22Rv1 (cell line): ENCODE results near the gene ADA.

Experiments used
- H3K27ac ChIP-seq: fragments of 450-650 bp; 2 replicates; pipeline ENCODE4 v1.5.1; 2017
- ZFX ChIP-seq: fragments of 450-650 bp; IDR thresholded peaks from 2 replicates; pipeline ENCODE4 v1.6.1; 2017; ENCODE audit warnings: antibody characterized with exemption, borderline replicate concordance
- TF ChIP-seq, protein P1 (sequence below): fragments of 450-650 bp; IDR thresholded peaks from 2 replicates; pipeline ENCODE4 v1.5.1; 2017; ENCODE audit warnings: mild to moderate bottlenecking

Gene ADA

DNA sequence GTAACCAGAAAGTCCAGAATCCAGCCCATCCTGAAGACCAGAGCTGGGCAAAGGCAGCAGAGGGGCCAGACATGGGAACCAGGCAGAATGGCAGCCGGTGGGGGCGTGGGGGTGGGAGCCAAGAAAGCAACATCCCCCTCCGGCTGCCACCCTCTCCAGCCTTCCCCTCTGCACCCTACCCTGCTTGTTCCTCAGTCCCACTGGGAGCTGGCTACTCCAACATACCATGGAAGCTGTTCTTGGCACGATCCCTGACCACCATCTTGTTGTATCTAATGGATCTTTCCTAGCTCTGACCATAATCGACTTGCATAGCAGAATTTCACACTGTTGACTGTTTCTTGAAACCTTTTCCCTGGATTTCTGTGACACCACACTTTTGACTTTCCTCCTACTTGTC is 30.2 kb downstream of the ADA start:
- TF ChIP-seq, protein P1, sequence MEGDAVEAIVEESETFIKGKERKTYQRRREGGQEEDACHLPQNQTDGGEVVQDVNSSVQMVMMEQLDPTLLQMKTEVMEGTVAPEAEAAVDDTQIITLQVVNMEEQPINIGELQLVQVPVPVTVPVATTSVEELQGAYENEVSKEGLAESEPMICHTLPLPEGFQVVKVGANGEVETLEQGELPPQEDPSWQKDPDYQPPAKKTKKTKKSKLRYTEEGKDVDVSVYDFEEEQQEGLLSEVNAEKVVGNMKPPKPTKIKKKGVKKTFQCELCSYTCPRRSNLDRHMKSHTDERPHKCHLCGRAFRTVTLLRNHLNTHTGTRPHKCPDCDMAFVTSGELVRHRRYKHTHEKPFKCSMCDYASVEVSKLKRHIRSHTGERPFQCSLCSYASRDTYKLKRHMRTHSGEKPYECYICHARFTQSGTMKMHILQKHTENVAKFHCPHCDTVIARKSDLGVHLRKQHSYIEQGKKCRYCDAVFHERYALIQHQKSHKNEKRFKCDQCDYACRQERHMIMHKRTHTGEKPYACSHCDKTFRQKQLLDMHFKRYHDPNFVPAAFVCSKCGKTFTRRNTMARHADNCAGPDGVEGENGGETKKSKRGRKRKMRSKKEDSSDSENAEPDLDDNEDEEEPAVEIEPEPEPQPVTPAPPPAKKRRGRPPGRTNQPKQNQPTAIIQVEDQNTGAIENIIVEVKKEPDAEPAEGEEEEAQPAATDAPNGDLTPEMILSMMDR: no peak
- TF ChIP-seq ZFX: no peak
- no peak overlapping the region for H3K27ac ChIP-seq

DNA sequence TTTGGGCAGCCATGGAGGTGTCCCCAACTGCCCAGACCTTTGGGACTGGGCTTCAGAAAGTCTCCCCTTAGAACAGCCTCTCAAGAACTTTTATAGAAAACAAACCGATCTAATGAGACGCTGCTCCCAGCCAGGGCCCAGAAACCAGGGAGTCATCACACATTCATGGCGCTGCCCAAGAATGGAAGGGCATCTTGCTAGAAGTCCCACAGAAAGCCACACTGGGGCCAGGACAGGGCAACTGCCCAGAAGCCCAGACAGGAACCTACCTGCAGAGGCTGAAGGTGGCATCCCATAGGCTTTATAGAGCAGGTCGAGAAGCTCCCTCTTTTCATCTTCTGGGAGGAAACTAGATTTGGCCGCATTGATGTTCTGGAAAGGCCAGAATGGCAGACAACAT is 31.5 kb downstream of the ADA start:
- no peak overlapping the region for H3K27ac ChIP-seq
- TF ChIP-seq, protein P1: no peak
- TF ChIP-seq ZFX: no peak

DNA sequence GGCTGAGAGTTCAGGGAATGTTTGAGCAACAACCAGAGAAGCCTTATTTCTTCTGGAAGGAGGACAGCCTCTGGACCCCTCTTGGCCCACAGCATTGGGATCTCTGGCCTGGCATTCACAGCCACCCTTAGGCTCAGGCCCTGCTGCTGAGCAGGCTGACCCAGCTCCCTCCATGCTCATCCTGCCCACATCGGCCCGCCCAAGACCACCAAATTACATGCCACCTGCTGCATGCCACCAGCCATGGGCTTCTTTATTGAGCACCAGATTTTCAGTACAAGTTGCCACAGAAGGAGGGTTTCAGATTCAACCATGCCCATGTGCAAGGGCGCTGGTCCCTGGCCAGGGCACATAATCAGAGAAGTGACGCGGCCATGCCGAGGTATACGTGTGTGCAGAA is 32.2 kb downstream of the ADA start:
- TF ChIP-seq, protein P1: no peak
- no peak for TF ChIP-seq ZFX
- no peak overlapping the region for H3K27ac ChIP-seq

DNA sequence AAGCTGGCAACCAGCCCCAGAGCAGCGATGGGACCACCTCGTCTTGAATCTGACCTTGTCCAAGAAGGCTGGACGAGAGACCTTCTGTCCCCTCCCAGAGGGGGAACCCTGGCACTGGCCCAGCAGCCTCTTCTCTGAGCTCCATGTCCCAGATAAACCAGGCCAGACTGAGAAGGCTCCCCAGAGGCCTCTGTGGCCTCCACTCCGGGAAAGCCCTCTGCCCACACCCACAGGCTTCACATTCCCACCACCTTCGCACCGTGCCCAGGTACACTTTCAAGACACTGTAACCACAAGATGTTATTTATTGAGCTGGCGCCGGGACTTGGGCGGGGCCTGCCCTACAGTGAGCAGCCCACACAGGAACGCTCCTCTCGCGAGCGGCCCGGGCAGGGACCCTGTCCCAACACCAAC is 33.2 kb downstream of the ADA start:
- no peak overlapping the region for H3K27ac ChIP-seq
- TF ChIP-seq, protein P1: no peak
- no peak for TF ChIP-seq ZFX

DNA sequence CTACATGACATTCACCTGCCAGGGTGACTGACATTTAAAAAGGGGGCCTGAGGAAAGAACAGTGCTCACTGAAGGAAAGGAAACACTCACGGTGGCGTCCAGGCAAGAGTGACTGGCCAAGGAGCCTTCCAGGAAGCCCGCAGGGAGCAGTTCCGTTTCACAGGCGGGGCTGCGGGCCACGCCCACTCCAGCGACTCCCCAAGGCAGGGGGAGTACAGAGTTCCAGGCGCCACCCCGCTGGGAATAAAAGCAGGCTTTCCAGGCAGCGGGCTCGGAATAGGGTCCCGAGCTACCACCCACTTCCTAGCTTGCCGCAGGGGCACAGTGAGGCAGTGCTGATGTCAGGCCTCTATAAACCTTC is 34.9 kb downstream of the ADA start:
- TF ChIP-seq ZFX: no peak
- TF ChIP-seq, protein P1: no peak
- H3K27ac ChIP-seq: no peak overlapping the region

DNA sequence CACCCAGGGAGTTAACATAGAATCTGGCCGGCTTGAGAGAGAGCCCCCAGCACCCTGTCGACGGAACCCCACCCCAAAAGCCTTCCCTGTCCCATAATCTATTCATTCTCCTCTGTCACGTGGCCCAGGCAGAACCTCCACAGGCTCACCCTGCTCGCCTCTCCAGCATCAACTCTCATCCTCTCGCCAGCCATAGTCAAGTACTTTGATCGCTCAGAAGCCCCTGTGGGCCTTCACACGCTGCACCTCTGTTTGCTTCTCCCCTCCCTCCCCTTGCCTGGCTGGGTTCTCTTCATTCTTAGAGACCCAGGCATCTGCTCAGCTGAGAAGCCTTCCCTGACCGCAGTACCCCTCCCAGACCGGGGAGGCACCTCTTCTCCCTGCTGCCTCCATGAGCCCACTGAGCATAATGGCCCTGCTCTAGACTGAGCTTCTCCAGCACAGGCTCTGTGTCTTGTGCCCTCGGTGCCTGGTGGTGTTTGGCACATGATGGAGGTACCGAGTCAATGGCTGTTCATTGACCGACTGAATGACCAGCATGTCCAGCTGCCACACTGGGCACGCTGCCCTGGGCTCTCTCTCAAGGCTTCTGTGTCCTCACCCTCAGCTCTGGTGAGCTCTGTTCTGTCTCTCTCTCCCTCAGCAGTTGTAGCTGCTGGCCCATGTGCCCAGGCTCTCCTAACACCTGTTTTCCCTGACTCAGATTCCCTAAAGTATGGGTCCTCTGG is 35.5 kb downstream of the ADA start:
- TF ChIP-seq ZFX: no peak
- TF ChIP-seq, protein P1: no peak
- no peak overlapping the region for H3K27ac ChIP-seq

DNA sequence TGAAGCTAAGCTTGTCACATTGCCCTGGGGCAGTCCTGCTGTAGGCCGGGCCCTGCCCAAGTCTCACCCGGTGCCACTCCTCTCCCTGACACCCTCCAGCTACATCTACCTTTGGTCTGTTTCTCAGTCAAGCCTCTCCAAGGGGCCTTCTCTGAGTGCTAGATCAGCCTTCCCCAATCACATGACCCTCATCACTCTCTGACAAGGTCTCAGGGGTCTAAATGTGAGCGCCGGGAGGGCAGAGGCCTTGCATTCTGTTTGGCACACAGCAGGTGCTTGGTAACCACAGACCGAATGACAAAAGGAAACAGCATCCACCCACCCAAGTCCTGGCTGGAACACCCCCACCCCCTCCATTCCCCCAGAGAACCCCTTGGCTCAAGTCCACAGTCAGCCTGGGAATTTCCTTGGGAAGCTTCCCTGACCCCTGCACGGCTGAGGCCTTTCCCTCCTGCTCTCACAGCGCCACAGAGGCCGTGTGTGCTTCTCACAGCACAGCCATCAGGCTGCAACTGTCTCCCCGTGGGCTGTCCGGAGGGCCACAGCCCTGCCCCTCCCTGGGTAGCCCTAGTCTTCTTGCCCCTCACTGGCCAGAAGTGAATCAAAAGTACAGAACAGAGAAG is 36.2 kb downstream of the ADA start:
- no peak for TF ChIP-seq ZFX
- TF ChIP-seq, protein P1: no peak
- no peak overlapping the region for H3K27ac ChIP-seq
